ENCODE results near the gene KLHL26.
"Not testable (repeated sequence)": the region's sequence is repeated elsewhere in the genome, so short reads cannot be mapped to it uniquely, and the experiment has no call there.

- not testable (repeated sequence) for TF ChIP-seq CTCF (IDR thresholded peaks at IDR 0.05; ENCODE audit: insufficient read depth, low read length, poor library complexity, severe bottlenecking); EZH2phosphoT487 (conservative IDR thresholded peaks at IDR 0.05; ENCODE audit: low read length)
Measured at GRCh38 chr19:18680148-18680547, 43.3 kb downstream of the KLHL26 start.

Data from SU-DHL-6 (cell line).